Prostate gland (tissue), 2 donors: ENCODE data around the gene TBCCD1. TPM values are rescaled to one million over a fixed set of nuclear protein-coding genes. Genes with fewer than 3 reads are reported as not detected.
"Not testable (repeated sequence)": the region's sequence is repeated elsewhere in the genome, so short reads cannot be mapped to it uniquely, and the experiment has no call there.

Experiments used
- DNase-seq: peaks from one replicate; pipeline ENCODE4 v3.0.0-alpha.2; 2019; ENCODE audit warnings: low spot score
- H3K27ac ChIP-seq, 2 donors: fragments of 200-600 bp; sonication (generic); 2 replicates each; pipeline ENCODE4 v1.5.1; 2017 to 2019
- H3K27me3 ChIP-seq: fragments of 200-600 bp; sonication (generic); replicated peaks from 2 replicates; pipeline ENCODE4 v1.5.1; 2019; ENCODE audit not compliant: insufficient read depth
- H3K36me3 ChIP-seq, 2 donors: fragments of 200-600 bp; sonication (generic); 1 replicate in 1 of 2; 2 replicates in 1 of 2; pipeline versions ENCODE4 v1.5.1 to v1.8.1; 2017 to 2019
- H3K4me1 ChIP-seq: fragments of 200-600 bp; sonication (generic); replicated peaks from 2 replicates; pipeline ENCODE4 v1.5.1; 2019
- H3K4me3 ChIP-seq, 2 donors: fragments of 200-600 bp; sonication (generic); 2 replicates each; pipeline ENCODE4 v1.5.1; 2017 to 2019
- H3K9me3 ChIP-seq: fragments of 200-600 bp; sonication (generic); 2 replicates; pipeline ENCODE4 v1.5.1; 2017
- POLR2A ChIP-seq: fragments of 450-650 bp; IDR thresholded peaks from one replicate; pipeline ENCODE4 v1.6.1; 2016; ENCODE audit warnings: antibody characterized with exemption, mild to moderate bottlenecking
- POLR2AphosphoS5 ChIP-seq: sonication (generic); formaldehyde crosslinking; IDR thresholded peaks from one replicate; pipeline ENCODE4 v1.6.1; 2017; ENCODE audit warnings: antibody characterized with exemption
- WGBS: methylation state at CpG from one replicate; pipeline ENCODE4 v1.1.5; 2018; 5-methylcytosine and 5-hydroxymethylcytosine counted together
- intact Hi-C: fragments of 100-400 bp; cut with DNase I; formaldehyde crosslinking; loops from one replicate; pipeline ENCODE4 v1.14.2; 2022
- total RNA-seq, 2 donors: library from RNA; depleted of rRNA; stranded (reverse); fragments of >200 nt; gene quantifications; one replicate each; pipeline ENCODE4 v1.1.0, GENCODE V29; 2016
- TF ChIP-seq, protein P1 (sequence below), 4 experiments: fragments of 200-600 bp in 2 of 4; fragments of 450-650 bp in 2 of 4; sonication (generic) in 2 of 4; IDR thresholded peaks; 1 replicate in 3 of 4; 2 replicates in 1 of 4; pipeline ENCODE4 v1.5.1; 2016 to 2019; ENCODE audit warnings: antibody characterized with exemption in 4 of 4, mild to moderate bottlenecking in 2 of 4, moderate library complexity in 2 of 4

The TBCCD1 gene
- total RNA-seq, 2 donors from 2014 or later, result 10.4 to 26.0 TPM

DNA sequence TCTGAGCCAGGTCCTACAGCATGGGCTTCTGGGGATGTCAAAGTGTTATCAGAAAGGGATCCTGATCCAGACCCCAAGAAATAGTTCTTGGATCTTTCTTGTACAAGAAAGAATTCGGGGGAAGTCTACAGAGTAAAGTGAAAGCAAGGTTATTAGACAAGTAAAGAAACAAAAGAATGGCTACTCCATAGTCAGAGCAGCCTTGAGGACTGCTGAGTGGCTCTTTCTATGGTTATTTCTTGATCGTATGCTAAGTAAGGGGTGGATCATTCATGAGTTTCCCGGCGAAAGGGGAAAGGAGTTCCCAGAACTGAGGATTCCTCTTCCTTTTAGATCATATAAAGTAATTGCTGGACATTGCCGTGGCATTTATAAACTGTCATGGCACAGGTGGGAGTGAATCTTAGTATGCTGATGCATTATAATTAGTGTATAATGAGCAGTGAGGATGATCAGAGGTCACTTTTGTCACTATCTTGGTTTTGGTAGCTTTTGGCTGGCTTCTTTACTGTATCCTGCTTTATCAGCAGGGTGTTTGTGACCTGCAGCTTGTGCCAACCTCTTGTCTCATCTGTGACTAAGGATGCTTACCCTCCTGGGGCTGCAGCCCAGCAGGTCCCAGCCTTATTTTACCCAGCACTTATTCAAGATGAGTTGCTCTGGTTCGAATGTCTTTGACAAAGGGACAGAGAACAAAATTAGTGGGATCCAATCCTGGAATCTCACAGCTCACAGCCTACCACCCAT lies 64.0 kb downstream of the TBCCD1 start:
- TF ChIP-seq POLR2AphosphoS5, result no peak
- no peak for TF ChIP-seq POLR2A
- TF ChIP-seq, protein P1, sequence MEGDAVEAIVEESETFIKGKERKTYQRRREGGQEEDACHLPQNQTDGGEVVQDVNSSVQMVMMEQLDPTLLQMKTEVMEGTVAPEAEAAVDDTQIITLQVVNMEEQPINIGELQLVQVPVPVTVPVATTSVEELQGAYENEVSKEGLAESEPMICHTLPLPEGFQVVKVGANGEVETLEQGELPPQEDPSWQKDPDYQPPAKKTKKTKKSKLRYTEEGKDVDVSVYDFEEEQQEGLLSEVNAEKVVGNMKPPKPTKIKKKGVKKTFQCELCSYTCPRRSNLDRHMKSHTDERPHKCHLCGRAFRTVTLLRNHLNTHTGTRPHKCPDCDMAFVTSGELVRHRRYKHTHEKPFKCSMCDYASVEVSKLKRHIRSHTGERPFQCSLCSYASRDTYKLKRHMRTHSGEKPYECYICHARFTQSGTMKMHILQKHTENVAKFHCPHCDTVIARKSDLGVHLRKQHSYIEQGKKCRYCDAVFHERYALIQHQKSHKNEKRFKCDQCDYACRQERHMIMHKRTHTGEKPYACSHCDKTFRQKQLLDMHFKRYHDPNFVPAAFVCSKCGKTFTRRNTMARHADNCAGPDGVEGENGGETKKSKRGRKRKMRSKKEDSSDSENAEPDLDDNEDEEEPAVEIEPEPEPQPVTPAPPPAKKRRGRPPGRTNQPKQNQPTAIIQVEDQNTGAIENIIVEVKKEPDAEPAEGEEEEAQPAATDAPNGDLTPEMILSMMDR (IDR thresholded peaks at IDR 0.05), result no peak
- Histone ChIP-seq H3K4me1 (no peaks in the 10 kb centered on the region), H3K27ac (no peak overlapping the region), H3K36me3 (no peaks in the 10 kb centered on the region), H3K9me3 (no peaks in the 10 kb centered on the region), H3K27me3 (no peaks in the 10 kb centered on the region), H3K4me3 (no peak overlapping the region)
- DNase-seq, result no peak
- intact Hi-C loops, result no loop called here
- 68% methylated on average over 6 of the region's 6 CpGs for WGBS

DNA sequence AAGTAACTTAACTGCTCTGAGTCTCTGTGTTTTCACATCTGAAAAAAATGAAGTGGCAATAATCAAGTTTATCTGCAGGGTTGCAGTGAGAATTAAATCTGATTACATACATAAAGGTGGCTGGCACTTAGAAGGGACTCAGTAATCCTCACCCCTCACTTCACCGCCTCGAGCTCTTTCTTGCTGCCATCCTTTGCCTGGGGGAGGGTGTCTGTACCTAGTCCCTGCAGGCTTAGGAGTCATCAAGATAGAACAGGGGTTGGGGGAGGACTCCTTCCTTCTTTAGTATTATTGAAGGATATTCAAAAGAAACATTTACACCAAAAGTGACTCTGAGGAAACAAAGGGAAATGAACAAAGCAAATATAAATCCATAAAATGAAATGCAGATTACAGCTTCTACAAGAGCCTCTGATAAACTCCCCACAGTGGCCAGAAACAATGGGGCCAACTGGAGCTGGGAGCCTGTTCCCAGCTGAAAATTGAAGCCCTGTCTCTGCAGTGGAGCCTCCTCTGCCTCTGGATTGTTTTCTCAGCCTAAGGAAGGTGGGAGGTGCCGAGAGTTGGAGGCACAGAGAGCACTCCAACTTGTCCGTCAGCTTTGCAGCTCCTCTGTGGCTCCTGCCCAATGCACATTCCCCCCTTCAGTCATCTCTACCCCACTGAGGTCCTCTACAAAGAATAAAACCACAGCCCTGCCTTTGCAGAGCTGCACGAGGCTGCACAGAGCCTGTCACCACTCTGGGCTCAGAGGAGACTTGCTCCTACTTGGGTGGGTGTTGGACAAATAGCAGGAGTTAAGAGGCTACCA lies 64.8 kb downstream of the TBCCD1 start:
- no peak for TF ChIP-seq POLR2A
- no peak for TF ChIP-seq POLR2AphosphoS5
- TF ChIP-seq, protein P1 (IDR thresholded peaks at IDR 0.05), result no peak
- WGBS, result 47% methylated on average over 5 of the region's 5 CpGs
- Histone ChIP-seq H3K27me3 (no peaks in the 10 kb centered on the region), H3K36me3 (no peaks in the 10 kb centered on the region), H3K9me3 (no peaks in the 10 kb centered on the region), H3K4me3 (no peak overlapping the region), H3K27ac (no peak overlapping the region), H3K4me1 (no peaks in the 10 kb centered on the region)
- no peak for DNase-seq
- intact Hi-C loops, result no loop called here

DNA sequence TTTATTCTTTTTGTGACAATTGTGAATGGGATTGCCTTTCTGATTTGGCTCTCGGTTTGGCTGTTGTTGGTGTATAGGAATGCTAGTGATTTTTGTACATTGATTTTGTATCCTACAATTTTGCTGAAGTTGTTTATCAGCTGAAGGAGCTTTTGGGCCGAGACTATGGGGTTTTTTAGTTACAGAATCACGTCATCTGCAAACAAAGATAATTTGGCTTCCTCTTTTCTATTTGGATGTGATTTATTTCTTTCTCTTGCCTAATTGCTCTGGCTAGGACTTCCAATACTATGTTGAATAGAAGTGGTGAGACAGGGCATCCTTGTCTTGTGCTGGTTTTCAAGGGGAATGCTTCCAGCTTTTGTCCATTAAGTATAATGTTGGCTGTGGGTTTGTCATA lies 67.2 kb downstream of the TBCCD1 start:
- H3K4me3 ChIP-seq, H3K27ac ChIP-seq, H3K36me3 ChIP-seq, intact Hi-C loops, H3K27me3 ChIP-seq, H3K4me1 ChIP-seq, H3K9me3 ChIP-seq, DNase-seq: not testable (repeated sequence)
- WGBS, result 67% methylated on average over 3 of the region's 3 CpGs

DNA sequence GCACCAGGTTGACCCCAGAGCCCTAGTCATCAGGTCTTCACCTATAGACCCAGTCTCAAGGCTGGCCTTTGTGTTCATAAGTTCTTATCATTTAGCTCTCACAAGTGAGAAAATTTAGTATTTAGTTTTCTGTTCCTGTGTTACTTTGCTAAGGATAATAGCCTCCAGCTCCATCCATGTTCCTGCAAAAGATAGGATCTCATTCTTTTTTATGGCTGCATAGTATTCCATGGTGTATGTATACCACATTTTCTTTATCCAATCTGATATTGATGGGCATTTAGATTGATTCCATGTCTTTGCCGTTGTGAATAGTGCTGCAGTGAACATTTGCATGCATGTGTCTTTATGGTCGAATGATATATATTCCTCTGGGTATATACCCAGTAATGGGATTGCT lies 69.1 kb downstream of the TBCCD1 start:
- H3K27me3 ChIP-seq, H3K9me3 ChIP-seq, H3K4me3 ChIP-seq, H3K27ac ChIP-seq, DNase-seq, H3K4me1 ChIP-seq, H3K36me3 ChIP-seq, intact Hi-C loops: not testable (repeated sequence)
- WGBS, result 96% methylated on average over 2 of the region's 2 CpGs

DNA sequence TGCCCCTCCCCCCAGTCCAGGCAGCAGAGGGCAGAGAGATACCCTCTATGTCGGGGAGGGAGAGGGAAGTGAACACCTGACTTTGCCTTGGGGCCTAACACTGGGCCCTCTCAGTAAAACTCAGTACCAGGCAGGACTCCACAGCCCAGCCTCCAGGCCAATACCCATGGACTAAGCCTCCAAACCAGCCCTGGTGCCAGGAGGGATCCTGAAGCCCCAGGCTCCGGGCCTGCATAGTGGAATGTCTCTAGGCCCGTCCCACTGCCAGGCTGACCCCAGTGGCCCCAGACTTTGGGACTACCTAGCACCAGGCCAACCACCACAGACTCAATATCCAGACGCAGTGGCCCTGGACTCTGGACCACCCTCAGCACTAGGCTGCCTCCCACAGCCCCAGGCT lies 69.5 kb downstream of the TBCCD1 start:
- Histone ChIP-seq H3K36me3 (no peaks in the 10 kb centered on the region), H3K9me3 (no peaks in the 10 kb centered on the region), H3K27me3 (no peaks in the 10 kb centered on the region), H3K4me1 (no peaks in the 10 kb centered on the region), H3K4me3 (no peak overlapping the region), H3K27ac (no peak overlapping the region)
- TF ChIP-seq, protein P1 (IDR thresholded peaks at IDR 0.05), result no peak
- TF ChIP-seq POLR2AphosphoS5 (no peak), POLR2A (no peak)
- no peak for DNase-seq
- WGBS, result 90% methylated on average over 4 of the region's 4 CpGs
- intact Hi-C loops, result no loop called here

DNA sequence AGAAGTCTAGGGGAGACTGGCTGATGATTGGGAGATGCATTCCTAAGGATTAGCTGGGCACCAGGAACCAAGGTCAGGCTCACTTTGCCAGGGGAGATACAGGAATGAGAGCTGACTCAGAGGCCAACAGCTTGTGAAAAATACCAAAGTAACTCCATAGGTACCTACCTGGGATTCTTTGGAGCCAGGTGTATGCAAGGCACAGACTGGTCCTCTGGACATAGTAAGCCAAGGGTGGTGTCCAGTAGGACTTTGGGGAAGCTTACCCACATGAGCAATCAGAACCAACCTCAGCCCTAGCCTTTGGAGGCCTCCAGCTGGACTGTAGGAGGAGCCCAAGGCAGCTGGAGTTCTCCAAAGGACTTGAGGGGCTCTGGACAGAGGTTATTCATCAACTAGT lies 70.5 kb downstream of the TBCCD1 start:
- no peak for DNase-seq
- Histone ChIP-seq H3K36me3 (no peaks in the 10 kb centered on the region), H3K4me3 (no peak overlapping the region), H3K27me3 (no peaks in the 10 kb centered on the region), H3K4me1 (no peaks in the 10 kb centered on the region), H3K27ac (no peak overlapping the region), H3K9me3 (no peaks in the 10 kb centered on the region)
- TF ChIP-seq, protein P1 (IDR thresholded peaks at IDR 0.05), result no peak
- TF ChIP-seq POLR2A (no peak), POLR2AphosphoS5 (no peak)
- intact Hi-C loops, result no loop called here
